ENCODE data around the gene USP17L25. TPM values are rescaled to one million over a fixed set of nuclear protein-coding genes. Genes with fewer than 3 reads are reported as not detected.

USP17L25 gene
- total RNA-seq, 1 donor from 2014 or later, result not detected

Other genes with a start within 250 kb of the USP17L25 start
- gene FAM90A26, start 159.5 kb upstream of the USP17L25 start, total RNA-seq, result not detected in 2 replicates
- gene USP17L10, start 119.3 kb upstream of the USP17L25 start, total RNA-seq, result not detected in 2 replicates
- gene USP17L11, start 114.5 kb upstream of the USP17L25 start, total RNA-seq, result not detected in 2 replicates
- not detected in 2 replicates for gene USP17L12, start 109.8 kb upstream of the USP17L25 start, total RNA-seq
- gene USP17L13, start 105.0 kb upstream of the USP17L25 start, total RNA-seq, result not detected in 2 replicates
- gene USP17L15, start 95.5 kb upstream of the USP17L25 start, total RNA-seq, result not detected in 2 replicates
- gene USP17L17, start 86.0 kb upstream of the USP17L25 start, total RNA-seq, result not detected in 2 replicates
- gene USP17L18, start 81.3 kb upstream of the USP17L25 start, total RNA-seq, result not detected in 2 replicates
- gene USP17L19, start 76.5 kb upstream of the USP17L25 start, total RNA-seq, result not detected in 2 replicates
- not detected in 2 replicates for gene USP17L20, start 71.8 kb upstream of the USP17L25 start, total RNA-seq
- gene USP17L21, start 67.0 kb upstream of the USP17L25 start, total RNA-seq, result not detected in 2 replicates
- gene USP17L22, start 62.3 kb upstream of the USP17L25 start, total RNA-seq, result not detected in 2 replicates
- not detected in 2 replicates for gene USP17L24, start 4.7 kb upstream of the USP17L25 start, total RNA-seq
- gene USP17L26, start 4.7 kb downstream of the USP17L25 start, total RNA-seq, result not detected in 2 replicates
- gene USP17L5, start 9.5 kb downstream of the USP17L25 start, total RNA-seq, result not detected in 2 replicates
- not detected in 2 replicates for gene USP17L27, start 14.2 kb downstream of the USP17L25 start, total RNA-seq
- not detected in 2 replicates for gene USP17L28, start 19.0 kb downstream of the USP17L25 start, total RNA-seq
- not detected in 2 replicates for gene USP17L29, start 23.7 kb downstream of the USP17L25 start, total RNA-seq
- not detected in 2 replicates for gene USP17L30, start 33.2 kb downstream of the USP17L25 start, total RNA-seq
- not detected in 2 replicates for gene DEFB131A, start 114.5 kb downstream of the USP17L25 start, total RNA-seq

Data from neural crest cell (in vitro differentiated cells).